GM12875 (cell line): Measurements from ENCODE around the gene LDLRAD3.

ENCODE experiments used
- H3K4me3 ChIP-seq: one replicate; pipeline ENCODE4 v1.5.1; 2011; ENCODE audit warnings: low read depth, low read length, control low read depth
- CTCF ChIP-seq: IDR thresholded peaks from 2 replicates; pipeline ENCODE4 v1.5.1; 2011; ENCODE audit warnings: low read depth, mild to moderate bottlenecking, control low read depth, inconsistent platforms, low read length, moderate library complexity, borderline replicate concordance; ENCODE audit not compliant: insufficient read depth

The LDLRAD3 gene

GRCh38 chr11:36002196-36002595 is 58.3 kb downstream of the LDLRAD3 start:
- no peak for TF ChIP-seq CTCF
- no peak overlapping the region for H3K4me3 ChIP-seq

- no peak overlapping the region for H3K4me3 ChIP-seq
- no peak for TF ChIP-seq CTCF
These were observed 58.9 kb downstream of the LDLRAD3 start for GRCh38 chr11:36002796-36003195.

GRCh38 chr11:36006556-36006955 is 62.7 kb downstream of the LDLRAD3 start:
- no peak overlapping the region for H3K4me3 ChIP-seq
- TF ChIP-seq CTCF, result no peak

GRCh38 chr11:36007127-36007655 is 63.3 kb downstream of the LDLRAD3 start:
- no peak for TF ChIP-seq CTCF
- no peak overlapping the region for H3K4me3 ChIP-seq

- TF ChIP-seq CTCF, result no peak
- no peak overlapping the region for H3K4me3 ChIP-seq
These were observed 64.7 kb downstream of the LDLRAD3 start for GRCh38 chr11:36008584-36008983.

GRCh38 chr11:36009473-36009872 is 65.6 kb downstream of the LDLRAD3 start:
- no peak overlapping the region for H3K4me3 ChIP-seq

More at GRCh38 chr11:36009473-36009872, 65.6 kb downstream of the LDLRAD3 start:
- TF ChIP-seq CTCF, result no peak
